Fibroblast of lung (primary cell): ENCODE results near the gene PODXL2. TPM values are rescaled to one million over a fixed set of nuclear protein-coding genes. Genes with fewer than 3 reads are reported as not detected.

Source experiments
- DNase-seq, 2 donors: peaks; one replicate each; pipeline versions ENCODE4 v3.0.0 to v3.0.0-alpha.2; 2010; ENCODE audit warnings: low read depth in 2 of 2
- H2AFZ ChIP-seq: 2 replicates; pipeline ENCODE4 v1.5.1; 2012; ENCODE audit warnings: low read length, control low read depth, inconsistent platforms
- H3K27ac ChIP-seq: 2 replicates; pipeline ENCODE4 v1.5.1; 2011; ENCODE audit warnings: low read length, control low read depth; ENCODE audit not compliant: insufficient read depth
- H3K27me3 ChIP-seq: 2 replicates; pipeline ENCODE4 v1.5.1; 2011; ENCODE audit warnings: mild to moderate bottlenecking, low read length; ENCODE audit not compliant: control insufficient read depth, insufficient read depth
- H3K36me3 ChIP-seq: 2 replicates; pipeline ENCODE4 v1.5.1; 2011; ENCODE audit warnings: low read length; ENCODE audit not compliant: control insufficient read depth, insufficient read depth
- H3K4me1 ChIP-seq: 2 replicates; pipeline ENCODE4 v1.5.1; 2011; ENCODE audit warnings: low read length; ENCODE audit not compliant: control insufficient read depth, insufficient read depth; ENCODE audit errors: extremely low read depth
- H3K4me2 ChIP-seq: 2 replicates; pipeline ENCODE4 v1.5.1; 2011; ENCODE audit warnings: low read length, control low read depth; ENCODE audit not compliant: insufficient read depth; ENCODE audit errors: extremely low read depth
- H3K4me3 ChIP-seq, 4 experiments: fragments of 200-600 bp in 1 of 4; sonication (generic) in 1 of 4; replicated peaks in 1 of 4; 2 replicates each; pipeline ENCODE4 v1.5.1; 2011 to 2016; ENCODE audit warnings: low read length in 4 of 4, low read depth in 3 of 4, mild to moderate bottlenecking in 3 of 4, control low read depth in 2 of 4, inconsistent platforms in 1 of 4, mixed read lengths in 1 of 4; ENCODE audit not compliant: insufficient read depth in 1 of 4; ENCODE audit errors: control extremely low read depth in 1 of 4
- H3K79me2 ChIP-seq: 2 replicates; pipeline ENCODE4 v1.5.1; 2012; ENCODE audit warnings: mild to moderate bottlenecking, low read length, inconsistent platforms; ENCODE audit not compliant: control insufficient read depth, insufficient read depth
- H3K9ac ChIP-seq: 2 replicates; pipeline ENCODE4 v1.5.1; 2011; ENCODE audit warnings: mild to moderate bottlenecking, low read length, control low read depth; ENCODE audit not compliant: insufficient read depth
- H3K9me3 ChIP-seq: 2 replicates; pipeline ENCODE4 v1.5.1; 2012; ENCODE audit warnings: low read depth, low read length; ENCODE audit not compliant: control insufficient read depth, insufficient read depth
- H4K20me1 ChIP-seq: 2 replicates; pipeline ENCODE4 v1.5.1; 2011; ENCODE audit warnings: low read length; ENCODE audit not compliant: control insufficient read depth, insufficient read depth; ENCODE audit errors: extremely low read depth
- EZH2 ChIP-seq: IDR thresholded peaks from 2 replicates; pipeline ENCODE4 v1.5.1; 2012; ENCODE audit warnings: low read length, control low read depth, mild to moderate bottlenecking; ENCODE audit errors: missing control alignments
- polyA plus RNA-seq, 2 donors: library from polyadenylated mRNA; depleted of rRNA in 1 of 2; stranded (reverse) in 1 of 2; unstranded in 1 of 2; fragments of >200 nt; gene quantifications; 2 replicates each; pipeline ENCODE4 v1.2.1, GENCODE V29; 2011 to 2012; ENCODE audit warnings: missing spikeins in 1 of 2
- total RNA-seq: library from RNA; depleted of rRNA; stranded (reverse); fragments of >200 nt; gene quantifications from 2 replicates; pipeline ENCODE4 v1.2.1, GENCODE V29; 2014
- TF ChIP-seq, protein P1 (sequence below), 2 donors: IDR thresholded peaks in 1 of 2; conservative IDR thresholded peaks in 1 of 2; 1 replicate in 1 of 2; 2 replicates in 1 of 2; pipeline ENCODE4 v1.5.1; 2011 to 2012; ENCODE audit warnings: low read length in 2 of 2, control low read depth in 1 of 2, inconsistent platforms in 1 of 2, low read depth in 1 of 2, mild to moderate bottlenecking in 1 of 2

Gene PODXL2
- total and polyA plus RNA-seq, 2 donors (not counting 1 experiment from before 2014, with no cell fraction given) = 0.50 to 0.98 TPM

DNA sequence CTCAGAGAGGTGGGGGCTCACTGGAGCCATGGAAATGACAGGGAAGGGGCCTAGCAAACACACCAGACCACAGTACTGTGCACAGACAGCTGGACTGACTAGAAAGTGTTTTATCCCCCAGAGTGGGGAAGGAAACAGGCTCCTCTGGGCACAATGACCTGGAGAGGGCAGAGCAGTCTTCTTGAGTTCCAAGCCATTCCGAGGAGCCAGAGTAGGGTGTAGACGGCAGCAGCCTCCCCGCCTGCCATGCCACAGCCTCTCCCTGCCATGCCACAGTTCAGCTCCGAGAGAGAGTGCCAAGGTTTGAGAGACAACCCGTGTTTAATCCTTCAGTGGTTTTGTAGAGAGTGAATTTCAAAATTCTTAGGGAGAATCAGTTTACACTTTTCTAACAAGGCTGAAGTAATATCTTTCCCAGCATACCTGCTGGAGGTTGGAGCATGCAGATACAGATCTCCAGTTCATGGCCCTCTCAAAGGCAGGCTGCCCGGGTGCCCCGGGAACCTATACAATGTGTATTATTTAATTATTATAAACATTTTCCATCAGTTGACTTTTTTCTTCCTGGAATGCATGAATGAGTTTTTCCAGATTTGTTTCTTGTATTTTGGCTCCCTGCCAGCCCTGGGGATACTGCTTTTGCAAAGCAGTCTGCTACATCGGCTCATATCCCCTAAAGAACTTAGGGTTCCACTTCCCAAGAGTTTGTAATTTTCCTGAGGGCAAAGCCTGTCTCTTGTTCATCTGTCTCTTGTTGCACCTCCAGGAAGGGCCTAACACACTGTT lies 3.2 kb downstream of the PODXL2 start:
- Histone ChIP-seq H4K20me1 (peaks cover 2% of the 10 kb centered on the region), H3K27me3 (peaks cover 30% of the 10 kb centered on the region), H3K9ac (no peak overlapping the region)

DNA sequence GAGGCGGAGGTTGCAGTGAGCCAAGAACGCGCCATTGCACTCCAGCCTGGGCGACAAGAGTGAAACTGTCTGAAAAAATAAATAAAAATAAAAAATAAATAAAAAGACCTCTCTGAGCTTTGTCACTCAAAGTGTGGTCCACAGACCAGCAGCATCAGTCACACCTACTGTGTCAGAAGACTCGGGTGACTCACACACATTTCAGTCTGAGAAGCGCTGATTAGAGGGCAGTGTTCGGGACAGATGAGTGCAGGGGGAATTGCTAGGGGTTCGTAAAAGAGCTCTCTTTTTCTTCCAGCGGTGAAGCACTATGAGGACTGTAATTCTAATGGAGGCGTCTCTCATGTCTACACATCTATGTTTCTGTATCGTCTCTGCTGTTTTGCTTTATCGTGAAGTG lies 5.7 kb downstream of the PODXL2 start:
- no peaks in the 10 kb centered on the region for H3K9me3 ChIP-seq
- no peak for TF ChIP-seq EZH2
- TF ChIP-seq, protein P1, sequence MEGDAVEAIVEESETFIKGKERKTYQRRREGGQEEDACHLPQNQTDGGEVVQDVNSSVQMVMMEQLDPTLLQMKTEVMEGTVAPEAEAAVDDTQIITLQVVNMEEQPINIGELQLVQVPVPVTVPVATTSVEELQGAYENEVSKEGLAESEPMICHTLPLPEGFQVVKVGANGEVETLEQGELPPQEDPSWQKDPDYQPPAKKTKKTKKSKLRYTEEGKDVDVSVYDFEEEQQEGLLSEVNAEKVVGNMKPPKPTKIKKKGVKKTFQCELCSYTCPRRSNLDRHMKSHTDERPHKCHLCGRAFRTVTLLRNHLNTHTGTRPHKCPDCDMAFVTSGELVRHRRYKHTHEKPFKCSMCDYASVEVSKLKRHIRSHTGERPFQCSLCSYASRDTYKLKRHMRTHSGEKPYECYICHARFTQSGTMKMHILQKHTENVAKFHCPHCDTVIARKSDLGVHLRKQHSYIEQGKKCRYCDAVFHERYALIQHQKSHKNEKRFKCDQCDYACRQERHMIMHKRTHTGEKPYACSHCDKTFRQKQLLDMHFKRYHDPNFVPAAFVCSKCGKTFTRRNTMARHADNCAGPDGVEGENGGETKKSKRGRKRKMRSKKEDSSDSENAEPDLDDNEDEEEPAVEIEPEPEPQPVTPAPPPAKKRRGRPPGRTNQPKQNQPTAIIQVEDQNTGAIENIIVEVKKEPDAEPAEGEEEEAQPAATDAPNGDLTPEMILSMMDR (conservative IDR thresholded peaks at IDR 0.05 in 1 of 2, IDR thresholded peaks at IDR 0.05 in 1 of 2; ENCODE audit: low read depth in 1 of 2, low read length in 2 of 2) = no peak
- DNase-seq = no peak
- H4K20me1 ChIP-seq = no peaks in the 10 kb centered on the region
- no peak overlapping the region for H3K4me2 ChIP-seq
- H3K36me3 ChIP-seq = no peaks in the 10 kb centered on the region
- no peak overlapping the region for H3K4me3 ChIP-seq
- peaks cover under 1% of the 10 kb centered on the region for H3K4me1 ChIP-seq
- H3K27ac ChIP-seq = no peak overlapping the region
- no peaks in the 10 kb centered on the region for H3K79me2 ChIP-seq
- H3K9ac ChIP-seq = no peak overlapping the region
- H2AFZ ChIP-seq = no peak overlapping the region
- peaks cover 15% of the 10 kb centered on the region for H3K27me3 ChIP-seq

More for the DNA sequence above, 3.2 kb downstream of the PODXL2 start:
- Histone ChIP-seq H3K4me3 (no peak overlapping the region), H3K27ac (no peak overlapping the region), H3K4me2 (no peak overlapping the region), H3K36me3 (no peaks in the 10 kb centered on the region), H3K9me3 (no peaks in the 10 kb centered on the region), H3K79me2 (no peaks in the 10 kb centered on the region), H2AFZ (no peak overlapping the region), H3K4me1 (peaks cover 3% of the 10 kb centered on the region)
- no peak for DNase-seq
- TF ChIP-seq EZH2 = no peak
- TF ChIP-seq, protein P1 (conservative IDR thresholded peaks at IDR 0.05 in 1 of 2, IDR thresholded peaks at IDR 0.05 in 1 of 2; ENCODE audit: low read depth in 1 of 2, low read length in 2 of 2) = no peak

DNA sequence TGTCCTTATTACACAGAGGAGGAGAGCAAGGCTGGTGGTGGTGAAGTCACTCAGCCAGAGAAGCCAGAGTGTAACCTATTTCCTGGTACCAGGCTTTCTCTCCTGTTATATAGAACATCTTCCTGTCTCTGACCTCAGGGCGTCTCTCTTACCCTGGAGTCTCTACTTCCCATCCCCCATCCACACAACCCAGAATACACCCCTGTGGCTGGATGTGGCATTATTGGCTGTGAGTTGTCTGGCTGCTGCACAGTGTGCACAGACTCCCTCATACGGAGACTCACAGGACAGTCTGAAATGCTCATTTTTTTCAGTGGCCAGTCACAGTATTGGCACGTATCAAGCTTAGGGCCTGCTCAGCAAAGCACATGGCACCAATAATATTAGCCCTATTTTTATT lies 8.6 kb downstream of the PODXL2 start:
- H4K20me1 ChIP-seq = no peaks in the 10 kb centered on the region
- no peak overlapping the region for H2AFZ ChIP-seq
- no peak overlapping the region for H3K4me3 ChIP-seq
- H3K27ac ChIP-seq = no peak overlapping the region
- no peak overlapping the region for H3K4me2 ChIP-seq
- H3K36me3 ChIP-seq = no peaks in the 10 kb centered on the region
- H3K9ac ChIP-seq = no peak overlapping the region
- no peaks in the 10 kb centered on the region for H3K4me1 ChIP-seq
- no peak for DNase-seq
- H3K9me3 ChIP-seq = no peaks in the 10 kb centered on the region
- no peaks in the 10 kb centered on the region for H3K79me2 ChIP-seq
- no peaks in the 10 kb centered on the region for H3K27me3 ChIP-seq
- no peak for TF ChIP-seq EZH2
